H1 (cell line): ENCODE measurements around the gene CCDC195. TPM values are rescaled to one million over a fixed set of nuclear protein-coding genes. Genes with fewer than 3 reads are reported as not detected.

ENCODE experiments used
- CTCF ChIA-PET: fragments of 300-600 bp; sonication (Branson Sonifier 250); formaldehyde crosslinking; loops from one replicate; lab custom pipeline; 2021; ENCODE audit not compliant: partially characterized antibody; lab: Charles Lee
- POLR2A ChIA-PET: fragments of 300-600 bp; sonication (Branson Sonifier 250); formaldehyde crosslinking; loops from one replicate; lab custom pipeline; 2021; ENCODE audit warnings: inconsistent platforms; ENCODE audit not compliant: partially characterized antibody; lab: Charles Lee
- DNase-seq, 2 experiments: peaks; one replicate each; pipeline versions ENCODE4 v3.0.0 to v3.0.0-alpha.2; 2010 to 2022; ENCODE audit warnings: low spot score in 2 of 2, low read depth in 1 of 2, mixed read lengths in 1 of 2
- FAIRE-seq: peaks from 2 replicates; lab custom pipeline; 2011; peaks lifted over from hg19 to GRCh38; lab: Jason Lieb, UNC
- H2AFZ ChIP-seq: 2 replicates; pipeline ENCODE4 v1.8.1; 2012; ENCODE audit warnings: low read length, inconsistent platforms
- H2AK5ac ChIP-seq: 2 replicates; pipeline ENCODE4 v1.6.1; 2013; ENCODE audit warnings: low read depth, low read length
- H2BK120ac ChIP-seq: replicated peaks from 2 replicates; pipeline ENCODE3; 2013; ENCODE audit warnings: low read depth, low read length, inconsistent platforms
- H2BK12ac ChIP-seq: 2 replicates; pipeline ENCODE4 v1.6.1; 2013; ENCODE audit warnings: low read depth, low read length
- H2BK15ac ChIP-seq: 2 replicates; pipeline ENCODE4 v1.6.1; 2013; ENCODE audit warnings: low read length
- H2BK20ac ChIP-seq: 2 replicates; pipeline ENCODE4 v1.6.1; 2013; ENCODE audit warnings: low read length
- H2BK5ac ChIP-seq: 2 replicates; pipeline ENCODE4 v1.6.1; 2013; ENCODE audit warnings: low read depth, low read length
- H3K14ac ChIP-seq: 2 replicates; pipeline ENCODE4 v1.6.1; 2013; ENCODE audit warnings: inconsistent platforms; ENCODE audit not compliant: insufficient read length
- H3K18ac ChIP-seq: 2 replicates; pipeline ENCODE4 v1.6.1; 2013; ENCODE audit warnings: low read length; ENCODE audit errors: extremely low read depth
- H3K23ac ChIP-seq: 2 replicates; pipeline ENCODE4 v1.6.1; 2013; ENCODE audit warnings: inconsistent platforms; ENCODE audit not compliant: insufficient read length
- H3K23me2 ChIP-seq: 2 replicates; pipeline ENCODE4 v1.6.1; 2013; ENCODE audit warnings: low read depth, low read length
- H3K27ac ChIP-seq: 2 replicates; pipeline ENCODE4 v1.6.1; 2011; ENCODE audit warnings: low read depth, low read length, inconsistent platforms
- H3K27me3 ChIP-seq, 4 experiments: replicated peaks in 1 of 4; 1 replicate in 1 of 4; 2 replicates in 3 of 4; pipeline versions ENCODE4 v1.6.1 to v1.8.1; 2011 to 2013; ENCODE audit warnings: low read length in 3 of 4, mild to moderate bottlenecking in 3 of 4, inconsistent platforms in 2 of 4, mixed read lengths in 2 of 4, moderate library complexity in 1 of 4; ENCODE audit not compliant: control insufficient read depth in 3 of 4, insufficient read depth in 3 of 4; ENCODE audit errors: extremely low read depth in 1 of 4
- H3K36me3 ChIP-seq, 4 experiments: 2 replicates each; pipeline versions ENCODE4 v1.6.1 to v1.8.1; 2011 to 2013; ENCODE audit warnings: mild to moderate bottlenecking in 4 of 4, low read length in 3 of 4, moderate library complexity in 2 of 4, control low read depth in 1 of 4, inconsistent platforms in 1 of 4; ENCODE audit not compliant: insufficient read depth in 4 of 4, control insufficient read depth in 2 of 4
- H3K4ac ChIP-seq: replicated peaks from 2 replicates; pipeline ENCODE3; 2013; ENCODE audit warnings: low read length, low read depth, mixed read lengths, inconsistent platforms; ENCODE audit not compliant: insufficient read length
- H3K4me1 ChIP-seq, 4 experiments: replicated peaks in 1 of 4; 1 replicate in 1 of 4; 2 replicates in 3 of 4; pipeline versions ENCODE4 v1.6.1 to v1.8.1; 2011 to 2013; ENCODE audit warnings: low read length in 3 of 4, inconsistent platforms in 2 of 4, mixed read lengths in 1 of 4; ENCODE audit not compliant: insufficient read depth in 4 of 4, control insufficient read depth in 3 of 4
- H3K4me2 ChIP-seq, 2 experiments: 2 replicates each; pipeline versions ENCODE4 v1.6.1 to v1.8.1; 2011 to 2013; ENCODE audit warnings: low read depth in 2 of 2, low read length in 2 of 2, control low read depth in 1 of 2, inconsistent platforms in 1 of 2, mild to moderate bottlenecking in 1 of 2; ENCODE audit not compliant: insufficient read depth in 1 of 2
- H3K4me3 ChIP-seq, 4 experiments: fragments of 200-600, 300-600 bp in 1 of 4; sonication (generic), shearing (Covaris generic), sonication (Bioruptor Twin) in 1 of 4; 2 replicates each; pipeline versions ENCODE4 v1.5.1 to v1.8.1; 2011 to 2016; ENCODE audit warnings: low read length in 4 of 4, low read depth in 3 of 4, control low read depth in 2 of 4, inconsistent platforms in 2 of 4, mild to moderate bottlenecking in 2 of 4, mixed read lengths in 1 of 4, moderate library complexity in 1 of 4; ENCODE audit not compliant: insufficient read depth in 2 of 4; ENCODE audit errors: extremely low read depth in 1 of 4
- H3K56ac ChIP-seq: replicated peaks from 2 replicates; pipeline ENCODE3; 2013; ENCODE audit warnings: low read depth, mild to moderate bottlenecking, mixed read lengths, low read length, inconsistent platforms; ENCODE audit not compliant: insufficient read length
- H3K79me1 ChIP-seq: 2 replicates; pipeline ENCODE4 v1.6.1; 2013; ENCODE audit warnings: low read depth, low read length, control low read depth
- H3K79me2 ChIP-seq, 2 experiments: 2 replicates each; pipeline versions ENCODE4 v1.6.1 to v1.8.1; 2012 to 2013; ENCODE audit warnings: low read length in 2 of 2, mild to moderate bottlenecking in 2 of 2, inconsistent platforms in 1 of 2; ENCODE audit not compliant: insufficient read depth in 2 of 2, control insufficient read depth in 1 of 2
- H3K9ac ChIP-seq, 4 experiments: replicated peaks in 1 of 4; 1 replicate in 1 of 4; 2 replicates in 3 of 4; pipeline versions ENCODE4 v1.6.1 to v1.8.1; 2011 to 2013; ENCODE audit warnings: low read depth in 3 of 4, low read length in 3 of 4, control low read depth in 2 of 4, mild to moderate bottlenecking in 2 of 4, moderate library complexity in 2 of 4, inconsistent platforms in 1 of 4; ENCODE audit errors: extremely low read depth in 1 of 4
- H3K9me3 ChIP-seq, 2 experiments: 2 replicates each; pipeline versions ENCODE4 v1.6.1 to v1.8.1; 2012 to 2013; ENCODE audit warnings: mild to moderate bottlenecking in 2 of 2, moderate library complexity in 2 of 2, control low read depth in 1 of 2, inconsistent platforms in 1 of 2, low read depth in 1 of 2, low read length in 1 of 2, mixed read lengths in 1 of 2; ENCODE audit not compliant: insufficient read depth in 2 of 2
- H4K20me1 ChIP-seq, 2 experiments: replicated peaks in 1 of 2; 2 replicates each; pipeline versions ENCODE3 to v1.8.1; 2011 to 2013; ENCODE audit warnings: inconsistent platforms in 2 of 2, low read length in 2 of 2, mild to moderate bottlenecking in 1 of 2; ENCODE audit not compliant: insufficient read depth in 2 of 2, control insufficient read depth in 1 of 2
- H4K5ac ChIP-seq: 2 replicates; pipeline ENCODE4 v1.6.1; 2013; ENCODE audit warnings: low read length, low read depth, mixed read lengths, inconsistent platforms; ENCODE audit not compliant: insufficient read length
- H4K8ac ChIP-seq: 2 replicates; pipeline ENCODE4 v1.8.0; 2013; ENCODE audit warnings: mild to moderate bottlenecking, moderate library complexity, low read length, inconsistent platforms; ENCODE audit not compliant: insufficient read depth; ENCODE audit errors: extremely low read depth
- H4K91ac ChIP-seq: replicated peaks from 2 replicates; pipeline ENCODE3; 2013; ENCODE audit warnings: low read length, mixed read lengths, inconsistent platforms; ENCODE audit not compliant: insufficient read length
- MAFK ChIP-seq: IDR thresholded peaks from 2 replicates; pipeline ENCODE4 v1.6.1; 2012; ENCODE audit warnings: low read depth, mild to moderate bottlenecking, improper control_type of control experiment, low read length
- RNF2 ChIP-seq: fragments of 200-900, 300-1000 bp; sonication (generic); IDR thresholded peaks from 2 replicates; pipeline ENCODE4 v1.7.1; 2016; ENCODE audit warnings: borderline replicate concordance, low read depth, mild to moderate bottlenecking, antibody characterized with exemption, low read length; ENCODE audit not compliant: poor library complexity, severe bottlenecking; ENCODE audit errors: missing control alignments
- WGBS, 2 experiments: shearing (Covaris generic) in 1 of 2; methylation state at CpG; one replicate each; pipeline versions ENCODE4 v1.1.6 to v1.1.7; 2013 to 2015; ENCODE audit warnings: low lambda C conversion rate in 2 of 2, mixed read lengths in 2 of 2, inconsistent platforms in 1 of 2, low coverage in 1 of 2, missing lambda C conversion rate in 1 of 2; ENCODE audit not compliant: insufficient replicate concordance in 2 of 2, insufficient coverage in 1 of 2, insufficient read length in 1 of 2; ENCODE audit errors: extremely low coverage in 1 of 2, missing lambda C conversion rate in 1 of 2; 5-methylcytosine and 5-hydroxymethylcytosine counted together
- polyA plus RNA-seq, 7 experiments: library from polyadenylated mRNA; depleted of rRNA in 3 of 7; stranded (reverse) in 5 of 7; unstranded in 2 of 7; fragments of >200 nt in 5 of 7; fragments of 200-250 nt in 2 of 7; gene quantifications; 1 replicate in 5 of 7; 2 replicates in 1 of 7; 4 replicates in 1 of 7; pipeline versions ENCODE4 v1.2.1 to v1.2.3, GENCODE V29; 2011 to 2013; ENCODE audit warnings: missing spikeins in 2 of 7, mixed read lengths in 2 of 7
- total RNA-seq: library from RNA; stranded (reverse); fragmentation: NEBNext Ultra II Directional; extraction: Animal tissue kit (Norgen Biotek cat#: 25700); gene quantifications from 2 replicates; pipeline ENCODE4 v1.2.1, GENCODE V29; 2021

The CCDC195 gene
- total and polyA plus RNA-seq, 2 of the 8 experiments (the other 6 are each of a cell fraction or from before 2014, with no cell fraction given): not detected

DNA sequence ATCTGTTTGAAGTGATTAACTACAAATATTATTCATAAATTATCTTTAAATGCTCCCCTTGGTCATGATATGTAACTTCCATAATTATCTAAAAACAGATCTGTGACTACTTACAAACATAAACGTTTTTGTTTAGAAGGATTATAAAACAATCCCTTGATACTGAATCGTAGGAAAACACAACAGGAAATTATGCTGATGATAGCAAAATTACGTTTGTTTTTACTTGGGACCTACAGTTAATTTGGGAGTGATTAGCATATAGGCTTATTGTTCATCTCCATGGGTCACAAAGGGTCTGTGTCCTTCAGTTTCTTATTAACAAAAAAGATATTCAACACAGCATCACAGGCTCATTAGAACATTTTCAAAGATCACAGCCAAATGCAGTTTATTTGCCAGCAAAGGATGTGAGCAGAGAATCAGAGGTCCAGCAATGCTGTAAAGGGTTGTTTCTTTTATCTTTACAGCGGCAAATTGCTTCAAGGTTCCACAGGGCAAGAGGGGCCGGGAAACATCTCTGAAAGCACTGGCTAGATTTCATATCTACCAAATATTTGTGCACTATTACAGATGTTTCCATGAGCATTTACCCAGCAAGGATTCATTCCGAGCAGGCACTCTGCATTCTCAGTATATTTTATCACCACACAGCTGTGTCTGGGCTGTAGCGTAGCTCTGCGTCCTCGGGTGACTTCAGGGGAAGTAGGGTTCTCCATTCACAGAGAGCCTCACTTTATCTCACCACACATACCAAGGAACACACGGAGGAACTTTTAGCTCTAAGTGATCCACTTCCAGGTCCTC, 4.1 kb downstream of the CCDC195 start:
- Histone ChIP-seq H2BK120ac (no peak overlapping the region), H3K4ac (no peak overlapping the region), H4K91ac (no peak overlapping the region), H3K4me3 (no peak overlapping the region), H3K9me3 (no peaks in the 10 kb centered on the region), H3K9ac (no peak overlapping the region), H3K18ac (no peak overlapping the region), H3K36me3 (no peaks in the 10 kb centered on the region), H3K23ac (no peak overlapping the region), H4K5ac (no peak overlapping the region), H3K79me2 (no peaks in the 10 kb centered on the region), H3K27me3 (no peaks in the 10 kb centered on the region), H4K20me1 (no peaks in the 10 kb centered on the region), H2AK5ac (no peak overlapping the region), H3K4me1 (no peaks in the 10 kb centered on the region), H3K56ac (no peak overlapping the region), H3K23me2 (no peaks in the 10 kb centered on the region), H2BK15ac (no peak overlapping the region), H2BK12ac (no peak overlapping the region), H2BK5ac (no peak overlapping the region), H3K4me2 (no peak overlapping the region), H3K14ac (no peak overlapping the region), H2BK20ac (no peak overlapping the region), H3K27ac (no peak overlapping the region), H3K79me1 (no peaks in the 10 kb centered on the region), H4K8ac (no peak overlapping the region), H2AFZ (0 out of 2 replicates have a peak overlapping the region, but pooled peaks have one; percentile 33)
- POLR2A ChIA-PET: no interaction called here
- CTCF ChIA-PET: interaction anchor here (0.9 kb wide), 1 partner anchor 66 kb away, joined by 3 read pairs; no protein-coding TSS in a partner anchor
- DNase-seq (no peak), FAIRE-seq (no peak)
- WGBS, 2 experiments: 88% methylated on average over 10 of the region's 10 CpGs; no CpG with 5 or more reads in 1 of the 2 experiments
- TF ChIP-seq RNF2 (no peak), MAFK (peak; percentile 86; the same call in 1 of the 2 replicates)
